ENCODE data around the gene LEFTY1. TPM values are rescaled to one million over a fixed set of nuclear protein-coding genes. Genes with fewer than 3 reads are reported as not detected.

The LEFTY1 gene
- total and polyA plus RNA-seq, 2 donors (not counting 3 experiments of a cell fraction or from before 2014, with no cell fraction given) = not detected

DNA sequence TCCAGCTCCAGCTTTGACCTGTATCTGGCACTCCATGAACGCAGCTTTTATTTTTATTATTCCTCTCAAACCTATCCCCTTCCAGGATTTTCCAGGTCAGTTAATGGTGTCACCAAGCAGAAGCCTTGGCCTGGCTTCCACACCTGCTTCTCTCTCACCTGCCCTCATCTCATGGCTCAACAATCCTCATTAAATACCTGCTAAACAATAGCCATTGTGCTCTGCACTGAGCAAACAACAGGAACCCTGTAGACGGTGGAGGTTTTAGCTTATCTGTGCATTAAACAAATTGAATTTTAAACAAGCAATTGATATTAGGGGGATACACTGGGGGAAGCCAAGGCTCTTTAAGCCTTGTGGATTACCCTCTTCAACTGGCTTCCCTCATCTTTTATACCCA, 19.8 kb upstream of the LEFTY1 start:
- no peaks in the 10 kb centered on the region for H3K79me2 ChIP-seq (ENCODE audit: control insufficient read depth, insufficient read depth, low read length)
- H3K4me3 ChIP-seq (replicated peaks in 1 of 3; ENCODE audit: insufficient read depth in 1 of 3, low read depth in 1 of 3, low read length in 3 of 3) = no peak overlapping the region
- no peak overlapping the region for H3K9ac ChIP-seq (replicated peaks; ENCODE audit: extremely low read depth, insufficient read depth, low read length)
- no peak overlapping the region for H3K4me2 ChIP-seq (ENCODE audit: insufficient read depth, low read length)
- H3K9me1 ChIP-seq (replicated peaks; ENCODE audit: control insufficient read depth, extremely low read depth, insufficient read depth, low read length) = no peaks in the 10 kb centered on the region
- dilution Hi-C loops (cut with MboI; ENCODE audit: extremely low pct_ligation_motif_present, low sequenced_read_pairs) (no loop called here), intact Hi-C loops (cut with micrococcal nuclease) (no loop called here)
- CTCF ChIA-PET = interaction anchor here (0.7 to 7.1 kb wide), 3 partner anchors 10 to 432 kb away, joined by 3 to 82 read pairs (median 40); partner anchors contain the start of gene TMEM63A
- H3K9me3 ChIP-seq (replicated peaks; ENCODE audit: control insufficient read depth, insufficient read depth, low read length) = no peaks in the 10 kb centered on the region
- H3K27ac ChIP-seq (ENCODE audit: insufficient read depth, low read depth, low read length) = no peak overlapping the region
- FAIRE-seq (no peak), DNase-seq (ENCODE audit: low read depth, low spot score) (no peak)
- POLR2A ChIA-PET = no interaction called here
- H2AFZ ChIP-seq (ENCODE audit: low read depth, low read length) = no peak overlapping the region
- peaks cover 0 to 2% of the 10 kb centered on the region in 2 experiments for H3K36me3 ChIP-seq (ENCODE audit: control insufficient read depth in 2 of 2, extremely low read depth in 1 of 2, insufficient read depth in 2 of 2, low read length in 2 of 2)
- H3K27me3 ChIP-seq (ENCODE audit: control insufficient read depth in 2 of 2, insufficient read depth in 2 of 2, low read length in 2 of 2) = no peaks in the 10 kb centered on the region
- TF ChIP-seq MYC (IDR thresholded peaks at IDR 0.05; ENCODE audit: low read depth, low read length) (no peak), CTCF (IDR thresholded peaks at IDR 0.05; ENCODE audit: extremely low read depth in 1 of 2, insufficient read depth in 1 of 2, low read depth in 1 of 2, low read length in 2 of 2) (no peak), POLR2A (IDR thresholded peaks at IDR 0.05; ENCODE audit: low read depth, low read length) (no peak), POLR2AphosphoS5 (IDR thresholded peaks at IDR 0.05; ENCODE audit: insufficient read depth, low read depth, low read length) (no peak), GATA2 (IDR thresholded peaks at IDR 0.05; ENCODE audit: insufficient read depth, insufficient read length, low read depth, low read length) (no peak), JUN (IDR thresholded peaks at IDR 0.05; ENCODE audit: borderline replicate concordance, insufficient read depth, insufficient read length, low read depth) (no peak), EZH2 (IDR thresholded peaks at IDR 0.05; ENCODE audit: borderline replicate concordance, low read depth, low read length, severe bottlenecking) (no peak), FOS (IDR thresholded peaks at IDR 0.05; ENCODE audit: borderline replicate concordance, insufficient read depth, low read length) (no peak)
- TF ChIP-seq, protein P1, sequence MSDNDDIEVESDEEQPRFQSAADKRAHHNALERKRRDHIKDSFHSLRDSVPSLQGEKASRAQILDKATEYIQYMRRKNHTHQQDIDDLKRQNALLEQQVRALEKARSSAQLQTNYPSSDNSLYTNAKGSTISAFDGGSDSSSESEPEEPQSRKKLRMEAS (IDR thresholded peaks at IDR 0.05; ENCODE audit: insufficient read depth, insufficient read length) = no peak
- H3K4me1 ChIP-seq (ENCODE audit: control insufficient read depth, extremely low read depth, insufficient read depth, low read length) = no peaks in the 10 kb centered on the region
- no TSS peak for BruUV-seq (replicated peaks)
- no peaks in the 10 kb centered on the region for H4K20me1 ChIP-seq (replicated peaks; ENCODE audit: control insufficient read depth, extremely low read depth, insufficient read depth, low read length)
